Measurements from ENCODE around the gene MYO18B.

DNA sequence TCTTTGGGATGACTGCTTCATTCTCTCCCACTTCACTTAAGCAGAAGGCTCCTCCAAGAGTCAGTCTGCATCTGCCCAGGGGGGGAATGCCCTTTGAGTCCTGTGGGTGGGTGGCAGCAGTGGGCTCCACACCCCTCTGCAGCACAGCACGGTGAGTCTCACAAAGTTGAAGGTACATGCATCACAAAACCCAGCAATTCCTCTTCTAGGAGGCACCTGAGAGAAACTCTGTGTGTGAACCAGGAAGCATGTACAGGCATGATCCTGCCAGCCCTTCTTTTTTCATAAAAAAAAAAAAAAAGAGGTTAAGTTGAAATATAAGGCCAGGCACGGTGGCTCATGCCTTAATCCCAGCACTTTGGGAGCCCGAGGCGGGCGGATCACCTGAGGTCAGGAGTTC is 87.2 kb downstream of the MYO18B start:
- TF ChIP-seq ZNF274 (IDR thresholded peaks at IDR 0.05; ENCODE audit: low read depth, low read length) = no peak
- no peak for TF ChIP-seq YY1 (IDR thresholded peaks at IDR 0.05; ENCODE audit: insufficient read depth, insufficient read length)
